HG03060 (cell line): ENCODE data around the gene OR2H2.

ENCODE experiments used
- ATAC-seq: cut with Tn5 transposase; IDR thresholded peaks from one replicate; pipeline ENCODE4 v1.9.1; 2021; ENCODE audit warnings: low read depth, moderate number of reproducible peaks; ENCODE audit not compliant: unreplicated experiment

OR2H2 gene

DNA sequence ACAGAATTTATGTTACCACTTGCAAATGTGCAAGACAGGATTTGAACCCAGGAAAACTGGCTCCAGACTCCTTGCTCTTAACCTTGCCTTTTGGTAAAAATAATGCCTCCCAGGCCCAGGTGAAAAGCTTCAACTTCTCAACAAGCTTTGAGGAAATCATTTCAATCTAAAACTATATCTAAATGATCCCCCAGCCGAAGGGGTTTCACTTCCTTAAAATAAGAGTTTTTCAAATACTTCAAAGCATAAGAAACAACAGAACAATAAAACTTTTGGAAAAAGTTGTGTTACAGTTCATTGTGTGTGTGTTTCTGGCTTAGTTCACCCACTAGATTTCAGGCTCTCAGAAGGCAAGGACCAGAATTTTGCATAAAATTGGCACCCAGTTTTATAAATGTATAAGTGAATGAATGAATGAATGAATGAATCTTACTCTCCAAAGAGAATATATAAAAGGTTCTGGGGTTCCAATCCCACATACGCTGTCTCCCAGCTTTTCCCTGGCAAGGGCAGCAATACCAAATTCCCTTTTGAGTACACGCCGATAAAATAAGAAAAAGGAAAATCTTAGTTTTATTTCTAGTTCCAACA, 5.4 kb downstream of the OR2H2 start:
- ATAC-seq = no peak

DNA sequence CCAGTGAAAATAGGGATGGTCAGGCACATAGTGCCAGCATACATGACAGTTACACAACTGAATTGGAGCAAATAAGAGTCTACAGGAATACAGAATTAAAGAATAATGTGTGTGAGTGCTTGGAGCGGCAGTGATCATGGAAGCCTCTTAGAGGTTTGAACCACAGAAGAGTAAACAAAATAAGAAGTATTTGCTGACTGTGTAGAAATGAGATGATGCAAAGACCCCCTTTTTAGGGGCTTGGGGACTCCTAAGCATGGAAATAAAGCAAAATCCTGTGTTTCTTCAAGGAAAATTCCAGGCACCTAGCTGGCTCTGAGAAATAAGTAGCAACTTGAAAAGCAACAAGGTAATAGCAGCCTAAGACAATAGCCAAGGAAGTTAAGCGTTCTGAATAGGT, 6.8 kb downstream of the OR2H2 start:
- ATAC-seq = no peak

DNA sequence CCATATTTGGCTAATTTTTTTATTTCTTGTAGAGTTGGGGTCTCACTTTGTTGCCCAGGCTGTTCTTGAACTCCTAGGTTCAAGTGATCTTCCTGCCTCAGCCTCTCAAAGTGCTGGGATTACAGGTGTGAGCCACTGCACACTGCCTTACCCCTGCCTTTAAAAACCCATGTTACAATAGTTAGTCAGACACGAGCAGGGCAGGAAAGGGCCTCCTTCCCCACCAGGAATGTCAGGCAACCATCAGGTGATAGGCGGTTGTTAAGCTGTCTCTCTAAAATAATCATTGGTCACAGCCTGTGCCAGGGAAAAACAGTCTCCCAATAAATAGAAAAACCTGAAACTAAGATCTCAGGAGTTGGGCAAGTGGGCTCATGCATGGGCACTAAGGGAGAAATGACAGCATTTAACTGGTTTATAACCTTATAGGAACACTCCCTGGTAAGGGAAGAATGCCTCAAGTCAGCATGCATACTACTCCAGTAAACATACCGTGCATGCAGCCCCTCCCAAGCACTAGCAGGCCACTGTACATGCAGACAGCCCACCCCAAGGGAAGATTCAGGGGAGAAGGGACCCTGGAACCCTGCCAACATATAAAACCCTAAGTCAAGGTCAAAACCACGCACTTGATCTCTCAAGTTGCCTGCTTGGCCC, 8.4 kb downstream of the OR2H2 start:
- no peak for ATAC-seq

DNA sequence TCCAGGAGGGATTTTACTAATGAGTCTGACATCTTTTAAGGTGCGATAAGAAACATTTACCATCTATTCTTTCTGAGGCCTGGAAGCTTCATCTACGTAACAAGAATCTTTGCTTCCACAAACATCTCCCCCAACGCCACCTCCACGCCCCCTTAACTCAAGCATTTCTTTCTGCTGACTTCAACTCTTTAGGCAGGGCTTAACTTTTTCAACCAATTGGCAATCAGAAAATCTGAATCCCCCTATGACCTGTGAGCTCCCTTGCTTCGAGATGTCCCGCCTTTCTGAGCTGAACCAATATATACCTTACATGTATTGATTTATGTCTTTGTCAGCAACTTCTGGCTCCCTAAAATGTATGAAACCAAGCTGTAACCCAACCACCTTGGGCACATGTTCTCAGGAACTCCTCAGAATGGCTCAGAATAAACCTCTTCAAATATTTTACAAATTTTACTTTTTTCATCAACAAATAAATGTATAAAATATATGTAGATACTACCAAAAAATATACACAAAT, 11.5 kb downstream of the OR2H2 start:
- no peak for ATAC-seq

DNA sequence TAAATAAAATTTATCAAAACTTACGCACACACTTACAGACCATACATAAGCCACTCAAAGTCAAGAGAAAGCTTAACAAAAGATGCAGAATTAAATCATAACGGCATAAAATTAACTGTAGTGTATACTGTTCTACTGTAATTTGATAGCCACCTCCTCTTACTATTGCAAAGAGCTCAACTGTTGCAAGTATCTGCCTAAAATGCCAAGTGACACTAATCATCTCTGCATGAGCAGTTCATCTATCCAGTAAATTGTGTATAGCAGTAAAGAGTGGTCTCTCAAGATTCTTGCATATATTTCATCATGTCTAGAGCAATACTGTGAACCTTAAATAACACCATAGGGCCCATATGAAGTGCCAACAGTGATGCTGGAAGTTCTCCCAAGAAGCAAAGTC, 12.3 kb downstream of the OR2H2 start:
- ATAC-seq = no peak

DNA sequence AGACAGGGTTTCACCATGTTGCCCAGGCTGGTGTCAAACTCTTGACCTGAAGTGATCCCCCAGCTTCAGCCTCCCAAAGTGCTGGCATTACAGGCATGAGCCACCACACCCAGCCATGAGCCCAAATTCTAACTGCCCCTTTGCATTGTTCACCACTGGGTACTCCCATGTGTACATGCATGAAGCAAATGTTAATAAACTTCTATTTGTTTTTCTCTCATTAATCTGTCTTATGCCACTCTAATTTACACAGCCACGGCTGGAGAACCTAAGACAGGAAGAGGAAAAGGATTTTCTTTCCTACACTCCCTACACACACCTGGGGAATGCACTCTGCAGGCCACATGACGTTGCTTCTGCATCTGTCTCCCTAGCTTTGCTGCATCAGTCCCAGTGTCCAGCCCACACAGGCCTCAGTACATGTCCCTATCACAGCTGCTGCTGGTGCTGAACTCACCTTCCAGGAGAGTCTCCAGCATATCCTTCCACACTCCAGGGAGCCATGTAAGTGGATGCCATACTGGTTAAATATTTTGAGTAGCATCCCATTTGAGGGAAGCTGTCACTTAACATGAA, 13.3 kb downstream of the OR2H2 start:
- no peak for ATAC-seq

DNA sequence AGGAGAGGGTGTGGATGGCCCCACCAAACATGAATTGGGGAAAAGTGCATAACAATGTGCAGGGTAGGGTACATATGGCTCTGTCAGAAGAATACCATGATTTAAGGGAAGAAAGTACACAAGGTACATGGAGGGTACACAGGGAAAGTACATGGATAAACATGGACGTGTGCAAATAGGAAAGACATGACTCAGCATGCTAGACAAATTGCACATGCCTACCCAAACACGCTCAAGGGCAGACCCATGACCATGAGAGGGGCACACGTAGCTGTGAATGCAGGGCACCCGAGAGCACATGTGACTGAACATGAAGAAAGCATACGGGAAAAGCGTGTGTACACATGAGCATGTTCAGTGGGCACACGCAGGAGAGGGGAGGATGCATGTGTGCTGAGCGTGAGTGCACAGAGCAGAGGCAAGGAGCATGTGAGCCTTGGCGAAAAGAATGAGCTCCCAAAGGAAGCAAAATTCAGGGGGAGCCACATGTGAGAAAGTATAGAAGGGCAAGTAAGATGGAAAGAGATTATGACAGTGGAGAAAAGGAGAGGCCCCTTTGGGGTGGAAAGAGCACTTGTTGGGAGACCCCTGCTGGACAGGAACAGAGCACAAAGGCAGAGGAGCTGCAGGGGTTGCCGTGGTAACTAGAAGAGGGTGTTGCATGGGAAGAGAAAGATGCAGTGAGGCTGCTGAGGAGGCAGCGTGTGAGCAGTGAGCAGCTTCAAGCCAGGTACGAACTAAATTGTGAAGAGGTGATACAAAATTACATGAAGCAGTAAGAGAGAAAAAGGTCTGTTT, 17.8 kb downstream of the OR2H2 start:
- ATAC-seq = no peak

DNA sequence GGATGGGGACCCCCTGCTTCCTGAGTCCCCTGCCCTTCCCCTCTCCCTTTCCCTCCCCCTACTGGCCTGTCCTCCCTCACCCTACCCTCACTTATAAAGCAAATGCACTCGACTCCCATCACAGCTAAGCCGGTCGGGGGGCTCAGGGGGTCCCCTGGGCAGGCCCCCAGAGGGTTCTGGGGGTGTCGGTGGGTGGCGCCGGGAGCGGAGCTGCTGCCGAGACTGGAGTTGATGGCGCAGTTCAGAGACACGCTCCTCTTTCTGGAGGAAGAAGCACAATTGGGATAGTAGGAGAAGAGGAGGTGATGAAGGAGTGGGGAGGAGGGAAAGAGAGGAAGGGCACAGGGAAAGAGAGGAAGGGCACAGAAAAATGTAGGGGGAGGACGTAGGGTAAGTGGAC, 18.5 kb downstream of the OR2H2 start:
- ATAC-seq = no peak

DNA sequence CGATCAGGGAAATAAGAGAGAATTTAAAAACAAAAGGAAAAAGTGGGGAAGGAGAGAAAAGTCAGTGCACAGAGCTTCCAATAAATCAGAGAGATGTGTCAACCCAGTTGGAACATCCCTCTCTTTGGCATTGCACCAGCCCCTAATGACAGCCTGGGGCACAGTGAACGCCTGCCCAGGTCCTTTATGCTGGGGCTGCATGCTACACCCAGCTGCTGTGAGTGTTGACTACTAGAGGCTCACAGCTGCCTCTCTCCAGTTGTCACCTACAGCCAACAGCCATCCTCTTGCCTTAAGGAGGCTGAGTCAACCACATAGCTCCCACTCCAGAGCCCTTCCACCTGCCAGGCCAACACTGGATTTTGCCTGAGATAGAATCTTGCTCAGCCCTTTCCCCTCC, 19.0 kb downstream of the OR2H2 start:
- no peak for ATAC-seq

DNA sequence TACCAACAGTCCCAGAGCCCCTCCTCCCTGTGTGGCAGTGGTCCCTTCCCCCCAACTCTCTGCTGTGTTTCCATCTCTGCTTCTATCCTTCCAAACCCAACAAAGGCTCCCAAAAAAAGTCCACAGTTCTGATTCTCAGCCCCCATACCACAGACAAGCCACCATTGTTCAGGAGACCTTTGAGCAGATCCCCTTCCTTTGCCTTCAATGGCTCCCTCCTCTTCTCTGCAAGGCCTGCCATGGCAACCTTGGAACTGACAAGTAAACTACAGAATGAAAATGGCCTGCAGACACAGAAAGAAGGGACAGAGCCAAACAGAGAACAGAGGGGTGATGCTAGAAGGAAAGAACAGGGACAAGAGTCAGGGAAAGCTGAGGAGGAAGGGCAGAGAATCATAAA, 23.2 kb downstream of the OR2H2 start:
- ATAC-seq = no peak

DNA sequence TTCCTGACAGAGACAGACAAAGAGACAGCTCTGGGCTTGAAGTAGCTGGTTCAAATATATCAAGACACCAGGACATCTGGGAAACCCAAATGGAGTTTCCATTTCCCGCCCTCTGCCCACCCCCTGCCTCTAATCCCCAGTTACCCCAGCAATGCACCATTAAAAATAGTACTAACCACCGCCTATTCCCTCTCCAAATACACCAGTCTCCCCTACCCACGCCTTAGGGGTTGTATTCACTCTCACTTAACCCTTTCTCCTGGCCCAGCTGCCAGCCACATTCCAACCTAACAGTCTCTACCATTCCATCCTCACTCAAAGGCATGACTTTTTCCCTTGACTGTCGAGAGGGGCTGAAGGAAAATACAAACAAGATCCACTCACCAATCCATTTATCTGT, 25.6 kb downstream of the OR2H2 start:
- ATAC-seq = no peak

DNA sequence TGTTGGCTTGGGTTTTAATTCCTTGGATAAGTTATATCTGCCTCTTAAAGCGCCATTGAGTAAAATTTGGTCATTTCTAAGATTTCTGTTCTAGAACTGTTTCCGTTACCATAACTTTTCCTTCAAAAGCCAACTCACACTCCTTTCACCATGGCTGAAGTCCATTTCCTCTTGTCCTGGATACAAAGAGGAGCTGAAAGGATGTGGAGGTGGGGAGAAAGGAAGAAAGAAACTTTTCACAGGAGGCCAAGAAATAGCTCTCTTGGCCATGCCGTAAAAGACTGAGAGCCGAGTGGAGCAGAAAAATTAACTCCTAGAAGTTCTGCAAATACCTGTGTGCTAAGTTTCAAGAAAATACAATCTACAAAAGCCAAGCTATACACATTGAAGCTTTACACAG, 26.5 kb downstream of the OR2H2 start:
- ATAC-seq = no peak

DNA sequence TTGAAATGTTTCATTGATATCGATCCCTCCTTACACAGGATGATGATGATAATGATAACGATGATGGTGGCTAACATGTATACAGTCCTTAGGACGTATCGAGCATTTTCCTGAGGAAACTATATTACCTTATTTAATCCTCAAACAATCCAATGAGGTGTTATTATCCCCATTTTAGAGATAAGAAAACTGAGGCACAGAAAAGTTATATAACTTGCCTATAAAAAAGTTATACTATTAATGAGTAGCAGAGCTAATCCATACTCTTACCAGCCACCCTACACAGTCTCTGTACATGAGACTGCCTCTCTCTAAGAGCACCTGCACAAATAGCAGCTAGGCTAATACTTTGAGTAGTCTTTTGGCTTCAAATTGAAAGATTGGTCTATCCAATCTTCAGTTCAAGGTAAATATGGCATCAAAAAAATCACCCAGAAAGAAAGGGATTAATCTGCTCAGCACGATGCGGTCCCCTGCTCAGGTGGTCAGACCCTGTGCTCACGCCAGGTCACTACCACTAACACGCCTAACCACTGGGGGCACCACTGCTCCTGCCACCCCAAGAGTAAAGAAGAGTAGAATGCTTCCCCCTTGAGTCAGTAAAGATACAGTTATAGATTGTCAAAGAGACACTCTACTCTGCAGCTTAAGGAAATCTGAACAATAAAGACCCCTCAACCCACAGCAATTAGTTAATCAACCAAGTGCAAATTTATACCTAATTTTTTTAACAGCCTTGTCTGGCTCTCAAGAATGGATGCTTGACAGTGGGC, 33.0 kb downstream of the OR2H2 start:
- no peak for ATAC-seq

DNA sequence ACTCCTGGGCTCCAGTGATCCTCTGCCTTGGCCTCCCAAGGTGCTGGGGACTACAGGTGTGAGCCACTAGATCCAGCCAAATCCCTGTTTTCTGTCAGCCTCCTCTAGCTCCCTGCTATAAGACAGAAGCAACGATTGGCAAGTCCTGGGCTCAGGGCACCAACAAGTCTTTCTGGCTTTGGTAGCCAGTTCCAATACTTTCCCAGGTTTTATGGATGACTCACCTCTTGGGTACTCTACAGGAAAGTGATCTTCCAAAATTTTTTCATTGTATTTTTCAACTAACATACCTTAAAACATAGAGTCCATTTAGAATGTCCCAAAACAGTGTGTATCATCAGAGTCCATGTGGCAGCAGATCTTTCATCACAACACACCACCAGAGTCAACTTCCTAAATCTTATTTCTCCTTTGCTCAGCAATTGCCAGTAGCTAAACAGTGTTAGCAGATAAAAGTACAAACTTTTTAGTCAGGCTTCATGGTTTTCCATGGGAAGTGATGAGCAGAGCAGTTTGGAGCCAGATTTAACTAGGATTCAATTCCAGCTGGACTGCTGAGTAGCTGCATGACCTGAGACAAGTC, 34.7 kb downstream of the OR2H2 start:
- ATAC-seq = no peak

DNA sequence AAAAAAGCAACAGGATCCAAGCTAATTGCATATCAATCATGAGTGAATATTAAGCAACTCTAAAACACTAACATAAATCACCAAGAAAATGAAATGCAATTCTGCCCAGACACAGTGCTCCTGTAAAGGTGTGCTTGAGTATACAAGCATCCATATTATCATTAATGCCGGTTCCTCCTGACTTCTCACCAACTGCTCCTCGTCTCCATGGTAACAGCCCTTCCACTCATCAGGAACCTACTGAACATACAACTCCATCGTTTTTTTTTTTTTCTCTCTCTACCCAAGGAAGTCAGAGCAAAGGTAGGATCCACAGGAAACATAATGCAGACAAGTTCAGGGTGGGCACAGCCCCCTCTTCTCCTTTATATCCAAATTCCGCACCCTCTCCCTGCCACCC, 35.7 kb downstream of the OR2H2 start:
- ATAC-seq = no peak

DNA sequence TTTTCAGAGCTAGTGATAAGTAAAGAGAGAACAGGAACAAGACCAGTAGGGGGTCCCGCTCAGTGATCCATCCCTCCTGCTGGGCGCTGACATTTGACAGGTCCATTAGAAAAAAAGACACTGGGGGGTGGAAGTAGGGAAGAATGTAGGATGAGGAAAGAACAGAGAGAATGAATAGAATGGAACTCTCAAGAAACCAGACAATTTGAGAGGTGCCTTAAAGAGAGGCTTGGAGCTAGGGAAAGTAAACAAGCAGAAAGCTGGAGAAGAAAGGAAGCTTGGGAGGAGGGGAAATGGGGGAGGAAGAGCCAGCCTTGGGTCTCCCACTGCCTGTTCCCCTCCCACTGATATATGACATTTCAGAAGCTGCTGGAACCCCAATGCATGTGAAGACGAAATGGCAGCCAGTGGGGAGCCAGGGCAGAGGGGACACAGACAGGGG, 39.6 kb downstream of the OR2H2 start:
- no peak for ATAC-seq

DNA sequence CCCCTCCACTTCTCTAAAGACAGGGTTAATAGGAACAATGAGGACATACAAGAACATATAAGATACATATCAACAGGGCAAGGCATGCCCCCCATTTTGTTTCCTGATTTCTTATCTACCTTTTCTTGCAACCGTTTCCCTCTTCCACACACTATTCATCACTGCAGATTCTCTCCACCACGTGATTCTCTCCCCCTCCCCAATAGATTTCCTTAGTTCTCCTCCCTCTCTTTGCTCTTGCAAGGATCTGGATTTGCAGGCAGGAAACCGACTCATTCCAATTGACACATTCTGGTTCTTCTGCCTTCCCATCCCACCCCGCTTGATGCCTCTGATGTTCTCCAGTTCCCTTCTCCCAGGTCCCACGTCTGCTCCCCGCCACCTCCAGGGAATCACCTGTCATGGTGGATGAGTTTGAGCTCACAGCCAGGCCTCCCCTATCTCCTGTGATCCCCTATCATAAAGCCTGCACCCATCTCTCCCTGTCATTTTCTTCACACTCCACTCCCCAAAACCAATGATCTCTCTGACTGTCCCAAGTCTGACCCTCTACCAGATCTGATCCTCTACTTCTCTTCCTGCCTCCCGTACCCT, 40.5 kb downstream of the OR2H2 start:
- ATAC-seq = no peak

DNA sequence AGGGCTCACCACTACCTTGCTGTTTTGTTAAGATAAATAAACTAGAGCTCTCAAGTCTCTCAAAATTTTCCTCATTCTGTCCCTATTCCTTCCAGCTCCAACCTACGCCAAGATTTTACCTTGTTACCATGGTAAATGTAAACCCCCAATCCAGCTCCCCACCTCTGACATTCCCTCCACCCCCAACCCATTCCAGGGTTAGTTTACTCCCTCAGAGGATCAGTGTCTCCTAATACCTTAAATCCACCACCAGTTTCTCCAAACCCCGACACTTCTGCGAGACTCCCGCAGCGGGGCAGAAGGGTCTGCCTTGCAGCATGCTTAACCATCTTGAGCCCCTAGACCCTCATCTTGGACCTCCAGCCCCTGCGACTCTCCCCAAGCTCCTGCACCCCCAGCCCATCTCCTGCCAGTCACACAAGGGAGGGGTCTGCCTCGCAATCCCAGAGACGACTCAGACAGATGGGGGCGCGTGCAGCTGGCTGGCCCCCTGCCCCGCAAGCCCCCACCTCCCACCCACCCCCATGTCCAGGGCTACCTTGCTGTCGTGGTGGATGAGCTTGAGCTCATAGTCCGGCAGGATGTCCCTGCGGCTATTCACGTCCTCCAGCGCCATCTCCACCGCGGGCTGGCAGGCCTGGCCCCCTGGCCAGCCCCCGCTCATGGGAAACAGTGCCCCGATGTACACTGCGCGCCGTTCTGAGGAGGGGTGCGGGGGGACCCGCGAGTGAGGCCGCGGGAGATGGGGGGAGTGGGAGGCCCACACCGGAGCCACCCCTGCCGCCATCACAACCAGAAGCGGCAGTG, 42.2 kb downstream of the OR2H2 start:
- ATAC-seq = no peak
